ENCODE data around the gene CTNND2.

The CTNND2 gene

GRCh38 chr5:11050596-11051304, 853.5 kb downstream of the CTNND2 start:
- no peak overlapping the region for H3K27ac ChIP-seq
- TF ChIP-seq ZFX (IDR thresholded peaks at IDR 0.05) (no peak), CTCF (conservative IDR thresholded peaks at IDR 0.05) (no peak)

GRCh38 chr5:11048760-11049159, 855.5 kb downstream of the CTNND2 start:
- H3K27ac ChIP-seq, result no peak overlapping the region
- TF ChIP-seq ZFX (IDR thresholded peaks at IDR 0.05) (no peak), CTCF (conservative IDR thresholded peaks at IDR 0.05) (peak; percentile 47)

- TF ChIP-seq ZFX (IDR thresholded peaks at IDR 0.05), result no peak
- TF ChIP-seq CTCF (conservative IDR thresholded peaks at IDR 0.05), result no peak
- H3K27ac ChIP-seq, result no peak overlapping the region
These were observed 856.6 kb downstream of the CTNND2 start for GRCh38 chr5:11047625-11048024.

GRCh38 chr5:11047030-11047429, 857.2 kb downstream of the CTNND2 start:
- peak overlapping the region; percentile 6; the same call in 1 of the 2 replicates for H3K27ac ChIP-seq
- no peak for TF ChIP-seq CTCF (conservative IDR thresholded peaks at IDR 0.05)

GRCh38 chr5:11046160-11046559, 858.1 kb downstream of the CTNND2 start:
- no peak for TF ChIP-seq ZFX (IDR thresholded peaks at IDR 0.05)
- TF ChIP-seq CTCF (conservative IDR thresholded peaks at IDR 0.05), result 0 out of 2 replicates have a peak, but pooled peaks have one; percentile 5
- H3K27ac ChIP-seq, result no peak overlapping the region

GRCh38 chr5:11045411-11045810, 858.8 kb downstream of the CTNND2 start:
- TF ChIP-seq CTCF (conservative IDR thresholded peaks at IDR 0.05) (no peak), ZFX (IDR thresholded peaks at IDR 0.05) (no peak)

GRCh38 chr5:11044581-11044980, 859.7 kb downstream of the CTNND2 start:
- H3K27ac ChIP-seq, result no peak overlapping the region
- TF ChIP-seq CTCF (conservative IDR thresholded peaks at IDR 0.05) (no peak), ZFX (IDR thresholded peaks at IDR 0.05) (no peak)

More at GRCh38 chr5:11045411-11045810, 858.8 kb downstream of the CTNND2 start:
- no peak overlapping the region for H3K27ac ChIP-seq

Measured in C4-2B (cell line).